A673 (cell line): ENCODE measurements around the gene TFF2.

Source experiments
- CTCF ChIP-seq: fragments of 300-800, 200-600 bp; sonication (generic); conservative IDR thresholded peaks from 2 replicates; pipeline ENCODE4 v1.5.1; 2017; ENCODE audit warnings: low read depth, mild to moderate bottlenecking, antibody characterized with exemption, low read length, moderate library complexity, mixed read lengths
- EZH2 ChIP-seq: fragments of 200-600 bp; sonication (generic); IDR thresholded peaks from 2 replicates; pipeline ENCODE4 v1.6.1; 2017; ENCODE audit warnings: borderline replicate concordance, low read depth, mild to moderate bottlenecking, mixed read lengths, antibody characterized with exemption, low read length; ENCODE audit not compliant: poor library complexity, severe bottlenecking

GRCh38 chr21:42390696-42391095 lies 39.9 kb upstream of the TFF2 start:
- TF ChIP-seq CTCF: no peak
- TF ChIP-seq EZH2: no peak
